ENCODE data around the gene SMIM35.
"Not testable (repeated sequence)": the region's sequence is repeated elsewhere in the genome, so short reads cannot be mapped to it uniquely, and the experiment has no call there.

The SMIM35 gene

DNA sequence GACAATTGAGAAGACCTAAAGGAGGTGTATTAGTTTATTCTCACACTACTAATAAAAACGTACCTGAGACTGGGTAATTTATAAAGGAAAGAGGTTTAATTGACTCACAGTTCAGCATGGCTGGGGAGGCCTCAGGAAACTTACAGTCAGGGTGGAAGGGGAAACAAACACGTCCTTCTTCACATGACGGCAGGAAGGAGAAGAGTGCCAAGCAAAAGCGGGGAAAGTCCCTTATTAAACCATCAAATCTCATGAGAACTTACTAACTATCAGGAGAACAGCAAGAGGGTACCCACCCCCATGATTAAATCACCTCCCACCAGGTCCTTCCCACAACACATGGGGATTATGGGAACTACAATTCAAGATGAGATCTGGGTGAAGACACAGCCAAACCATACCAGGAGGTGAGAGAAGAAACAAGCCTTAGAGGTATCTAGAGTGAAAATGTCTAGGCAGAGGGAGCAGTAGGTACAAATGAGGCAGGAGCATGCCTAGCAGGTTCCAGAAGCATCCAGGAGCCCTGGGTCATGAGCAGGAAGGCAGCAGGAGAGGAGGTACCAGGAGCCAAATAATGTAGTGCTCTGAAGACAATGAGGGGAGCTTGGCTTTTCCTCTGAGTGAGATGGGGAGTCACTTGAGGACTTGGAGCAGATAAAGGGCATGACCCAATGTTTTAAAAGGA is 69.0 kb downstream of the SMIM35 start:
- no peak for DNase-seq

DNA sequence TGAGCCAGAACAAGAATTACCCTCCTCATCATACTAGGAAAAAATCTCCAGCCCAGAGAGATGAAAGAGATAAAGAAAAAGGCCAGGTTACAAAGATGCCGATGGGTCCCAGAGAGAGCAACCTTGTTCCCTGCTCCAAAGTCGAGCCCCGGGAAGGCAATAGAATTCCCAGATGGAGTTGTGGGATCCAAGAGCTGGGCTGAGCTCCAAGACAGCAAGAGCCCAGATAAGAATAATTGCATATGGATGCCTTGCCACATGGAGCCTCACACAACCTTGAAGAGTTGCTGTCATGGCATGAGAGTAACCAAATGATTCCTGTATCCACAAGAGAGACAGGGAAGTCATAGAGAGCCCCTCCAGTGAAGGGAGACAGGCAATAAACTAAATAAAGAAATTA is 69.7 kb downstream of the SMIM35 start:
- no peak for DNase-seq

DNA sequence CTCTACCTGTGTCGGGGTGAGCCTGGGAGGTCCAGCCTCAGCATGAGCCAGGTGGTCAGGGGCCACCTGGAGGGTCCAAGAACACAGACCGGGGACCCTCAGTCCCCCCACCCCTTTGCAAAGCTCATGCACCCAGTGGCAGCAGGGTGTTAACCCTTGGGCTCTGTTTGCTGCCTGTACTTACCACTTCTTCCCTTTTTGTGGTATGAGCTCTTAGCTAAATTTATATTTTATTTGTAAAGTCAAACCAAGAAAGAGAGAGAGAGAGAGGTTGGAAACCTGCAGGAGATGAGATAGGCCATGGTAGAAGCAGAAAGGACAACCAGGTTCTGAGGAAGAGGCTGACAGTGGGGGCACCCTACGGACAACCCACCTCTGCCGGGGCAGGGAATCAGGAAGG is 70.7 kb downstream of the SMIM35 start:
- no peak for DNase-seq

DNA sequence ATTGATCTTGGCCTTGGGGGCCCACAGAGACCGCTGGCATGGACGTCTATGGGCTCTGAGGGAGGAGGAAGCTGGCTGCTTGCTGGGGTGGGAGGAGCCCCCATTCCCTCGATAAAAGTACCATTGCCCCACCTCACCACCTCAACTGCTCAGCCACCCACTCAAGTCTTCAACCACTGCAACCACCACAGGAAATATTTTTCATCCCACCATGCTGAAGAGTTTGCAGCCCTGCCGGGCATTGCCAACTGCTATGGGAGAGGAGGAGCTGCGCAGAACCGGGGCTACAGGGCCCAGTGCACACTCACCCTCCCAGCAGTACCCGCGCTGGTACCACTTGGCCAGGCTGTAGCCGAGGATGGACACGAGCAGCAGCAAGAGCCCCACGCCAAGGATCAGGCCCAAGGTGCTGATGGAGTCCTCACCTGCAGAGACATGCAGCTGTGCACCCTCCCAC is 71.3 kb downstream of the SMIM35 start:
- DNase-seq = no peak

DNA sequence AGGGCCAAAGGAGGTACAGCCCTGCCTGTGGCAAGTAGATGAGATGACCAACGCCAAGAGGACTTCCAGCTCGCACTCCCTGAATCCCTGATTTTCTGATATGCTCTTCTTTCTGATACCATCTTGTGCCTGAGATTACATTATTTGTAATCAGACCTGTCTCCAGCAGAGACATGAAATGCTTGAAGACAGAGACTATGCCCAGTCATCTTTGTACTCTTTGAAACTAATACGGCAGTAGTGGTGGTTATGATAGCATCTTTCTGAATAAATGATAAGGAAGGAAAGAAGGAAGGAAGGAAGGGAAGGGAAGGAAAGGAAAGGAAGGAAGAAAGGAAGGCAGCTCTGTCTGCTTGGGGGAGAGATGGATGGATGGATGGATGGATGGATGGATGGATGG is 72.7 kb downstream of the SMIM35 start:
- DNase-seq = no peak

DNA sequence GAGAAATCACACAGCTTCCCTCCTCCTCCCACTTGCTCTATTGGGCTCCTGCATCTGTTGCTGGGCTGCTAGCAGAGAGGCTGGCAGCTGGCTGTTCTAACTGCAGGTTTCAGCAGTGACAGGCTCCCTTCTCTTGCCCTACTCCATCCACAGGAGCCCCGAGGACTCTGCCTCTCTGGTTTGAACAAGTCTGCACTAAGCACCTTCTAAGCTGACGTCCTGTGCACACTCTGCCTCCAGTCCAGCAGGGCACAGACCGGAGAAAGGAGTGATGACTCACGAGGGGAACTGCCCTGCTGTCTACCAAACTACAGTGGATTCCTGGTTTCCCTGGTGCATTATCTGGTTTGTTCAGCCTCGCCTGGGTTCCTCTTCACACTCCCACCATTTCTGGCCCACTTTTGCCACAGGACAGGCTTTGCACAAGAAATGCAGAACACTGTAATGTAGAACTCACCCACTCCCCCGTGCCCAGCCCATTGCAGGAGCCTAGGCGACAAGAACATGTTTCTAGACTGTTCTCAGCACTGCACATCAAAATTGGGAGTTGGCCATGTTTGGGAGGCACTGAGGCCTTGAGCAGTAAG is 74.6 kb downstream of the SMIM35 start:
- no peak for DNase-seq

DNA sequence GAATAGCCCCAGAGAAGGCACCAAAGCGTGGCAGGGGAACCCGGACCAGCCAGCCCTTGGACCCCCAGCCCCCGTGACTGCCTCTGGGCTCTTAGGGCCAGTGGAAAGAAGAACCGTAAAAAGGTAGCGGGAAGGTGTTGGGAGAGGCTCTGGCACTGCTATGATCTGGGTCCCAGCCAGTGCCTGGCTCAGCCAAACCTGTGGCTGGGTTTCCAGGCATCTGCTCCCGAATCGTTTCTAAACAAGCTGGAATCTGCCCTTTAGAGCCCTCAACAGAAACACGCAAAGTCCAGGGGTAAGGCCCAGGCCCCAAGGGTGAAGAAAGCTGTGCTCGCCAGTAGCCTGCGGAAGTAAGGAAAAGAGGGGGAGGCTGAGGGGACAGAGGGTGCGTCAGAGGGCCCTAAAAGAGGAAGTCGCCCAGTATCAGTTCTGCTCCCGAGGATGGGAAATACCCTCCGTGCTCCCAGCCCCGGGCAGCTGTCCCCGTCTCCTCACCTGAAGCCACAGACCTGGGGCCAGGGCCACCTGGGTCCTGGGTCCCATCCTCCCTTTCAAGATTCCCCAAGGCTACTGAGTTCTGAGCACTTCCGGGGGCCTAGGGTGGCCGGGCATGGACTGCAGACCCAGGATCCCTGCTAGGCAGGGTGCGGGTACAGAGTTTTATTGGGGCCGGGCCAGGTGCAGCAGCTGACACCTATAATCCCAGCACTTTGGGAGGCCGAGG is 75.9 kb downstream of the SMIM35 start:
- DNase-seq = no peak

DNA sequence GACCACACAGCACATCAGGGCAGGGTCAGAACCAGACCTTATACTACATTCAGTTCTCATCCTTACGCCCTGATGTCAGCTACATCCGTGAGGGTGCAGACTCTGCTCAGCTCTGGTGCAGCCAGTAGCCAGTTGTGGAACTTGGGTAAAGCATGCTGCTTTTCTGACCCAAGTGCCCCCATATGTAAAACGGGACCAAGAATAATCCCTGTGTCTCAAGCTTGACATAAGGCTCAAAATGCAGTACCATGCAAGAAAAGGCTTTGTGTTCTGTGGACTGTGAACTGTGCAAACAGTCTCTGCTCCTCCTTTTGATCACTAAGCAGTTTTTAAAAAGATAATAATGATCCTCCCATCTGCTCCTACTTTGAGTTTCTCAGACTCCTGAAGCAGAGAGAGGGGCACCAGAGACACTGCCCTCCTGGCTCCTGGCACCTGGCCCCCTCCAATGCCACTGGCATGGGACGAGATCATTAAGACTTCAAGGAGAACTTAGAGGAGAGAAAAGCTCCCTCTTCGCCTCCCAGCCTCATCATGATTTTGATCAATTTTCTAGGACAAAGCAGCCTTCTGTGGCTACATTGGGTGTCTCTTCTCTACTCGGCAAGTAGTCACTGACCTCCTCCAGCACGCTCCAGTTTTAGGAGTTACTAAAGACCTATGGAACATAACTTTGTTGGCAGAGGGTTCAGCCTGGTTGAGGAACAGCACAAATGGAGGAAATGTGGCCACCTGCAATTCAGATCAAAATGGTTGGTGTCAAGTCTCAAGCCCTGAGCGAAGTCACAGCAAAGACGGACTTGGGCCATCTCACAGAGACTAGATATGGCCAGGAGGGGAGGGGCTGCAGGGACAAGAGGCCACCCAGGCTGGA is 76.7 kb downstream of the SMIM35 start:
- no peak for DNase-seq

DNA sequence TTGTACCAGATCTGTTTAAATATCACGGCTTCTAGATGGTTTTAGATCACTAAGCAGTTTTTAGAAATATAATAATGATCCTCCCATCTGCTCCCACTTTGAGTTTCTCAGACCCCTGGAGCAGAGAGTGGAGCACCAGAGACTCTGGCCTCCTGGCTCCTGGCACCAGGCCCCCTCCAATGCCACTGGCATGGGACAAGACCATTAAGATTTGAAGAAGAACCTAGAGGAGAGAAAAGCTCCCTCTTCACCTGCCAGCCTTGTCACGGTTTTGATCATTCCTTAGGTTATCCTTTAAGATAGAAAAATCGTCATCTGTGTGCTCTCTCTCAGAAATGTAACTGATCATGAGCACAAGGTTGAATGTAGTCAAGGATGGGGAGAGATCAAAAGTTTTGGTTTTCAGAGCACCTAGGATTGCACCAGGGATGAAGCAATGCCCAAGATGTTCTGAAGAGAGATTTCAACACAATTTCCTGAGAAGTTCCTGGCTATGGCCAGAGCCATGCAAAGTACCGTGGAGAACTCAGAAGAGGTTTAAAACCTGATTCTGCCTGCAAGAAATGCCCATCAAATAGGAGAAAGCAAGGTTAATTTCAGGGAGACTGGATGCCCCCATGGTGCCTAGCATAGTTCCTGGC is 78.4 kb downstream of the SMIM35 start:
- no peak for DNase-seq

DNA sequence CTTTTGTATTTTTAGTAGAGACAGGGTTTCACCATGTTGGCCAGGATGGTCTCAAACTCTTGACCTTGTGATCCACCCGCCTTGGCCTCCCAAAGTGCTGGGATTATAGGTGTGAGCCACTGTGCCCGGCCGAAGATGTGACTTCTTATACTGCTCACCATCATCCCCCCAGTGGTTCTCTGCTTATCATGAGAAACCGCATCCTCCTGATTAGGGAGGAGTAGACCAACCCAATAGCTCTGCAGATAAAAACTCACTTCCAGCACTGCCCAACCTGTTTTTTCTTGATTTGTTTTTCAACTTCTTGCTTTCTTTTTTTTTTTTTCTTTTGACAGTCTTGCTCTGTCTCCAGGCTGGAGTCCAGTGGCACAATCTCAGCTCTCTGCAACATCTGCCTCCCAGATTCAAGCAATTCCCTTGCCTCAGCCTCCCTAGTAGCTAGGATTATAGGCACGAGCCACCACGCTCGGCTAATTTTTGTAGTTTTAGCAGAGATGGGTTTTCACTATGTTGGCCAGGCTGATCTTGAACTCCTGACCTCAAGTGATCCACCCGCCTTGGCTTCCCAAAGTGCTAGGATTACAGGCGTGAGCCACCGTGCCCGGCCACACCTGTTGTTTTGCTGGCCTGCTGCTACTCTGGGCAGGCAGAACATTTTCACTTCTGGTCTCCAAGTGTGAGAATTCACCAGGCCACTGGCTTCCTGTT is 79.0 kb downstream of the SMIM35 start:
- not testable (repeated sequence) for DNase-seq

DNA sequence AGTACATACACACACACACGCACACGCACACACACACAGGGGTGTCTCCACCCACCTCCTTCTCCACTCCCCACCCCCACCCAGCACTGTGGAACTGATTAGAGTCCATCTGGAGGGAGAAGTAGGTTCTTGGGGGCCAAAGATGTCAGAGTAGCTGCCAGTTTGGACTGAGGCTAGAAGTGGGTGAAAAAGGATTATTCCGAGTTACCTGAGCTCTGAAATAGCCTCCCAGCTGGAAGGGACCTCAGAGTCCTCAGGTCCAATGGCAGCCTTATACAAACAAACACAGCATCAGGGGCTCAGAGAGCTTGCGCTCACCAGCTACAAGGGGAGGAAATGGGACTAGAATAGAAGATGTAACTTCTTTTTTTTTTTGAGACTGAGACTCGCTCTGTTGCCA is 79.7 kb downstream of the SMIM35 start:
- DNase-seq = no peak

DNA sequence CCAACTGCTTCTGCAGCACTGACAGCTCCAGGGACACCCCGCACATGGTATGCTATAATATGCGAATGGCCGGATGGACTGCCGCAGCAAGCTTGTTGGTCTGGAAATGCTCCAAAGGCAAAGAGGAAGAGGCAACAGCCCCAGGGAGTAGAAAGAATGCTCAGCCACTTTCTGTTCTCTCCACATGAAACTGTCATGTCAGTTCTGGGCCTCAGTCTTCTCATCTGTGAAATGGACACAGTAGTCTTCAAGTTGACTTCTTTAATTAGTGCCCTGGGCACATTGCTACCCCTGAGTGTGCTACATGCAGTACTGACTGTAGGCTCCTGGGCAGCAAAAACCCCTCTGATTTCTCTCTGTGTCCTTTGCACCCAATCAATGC is 80.6 kb downstream of the SMIM35 start:
- no peak for DNase-seq

DNA sequence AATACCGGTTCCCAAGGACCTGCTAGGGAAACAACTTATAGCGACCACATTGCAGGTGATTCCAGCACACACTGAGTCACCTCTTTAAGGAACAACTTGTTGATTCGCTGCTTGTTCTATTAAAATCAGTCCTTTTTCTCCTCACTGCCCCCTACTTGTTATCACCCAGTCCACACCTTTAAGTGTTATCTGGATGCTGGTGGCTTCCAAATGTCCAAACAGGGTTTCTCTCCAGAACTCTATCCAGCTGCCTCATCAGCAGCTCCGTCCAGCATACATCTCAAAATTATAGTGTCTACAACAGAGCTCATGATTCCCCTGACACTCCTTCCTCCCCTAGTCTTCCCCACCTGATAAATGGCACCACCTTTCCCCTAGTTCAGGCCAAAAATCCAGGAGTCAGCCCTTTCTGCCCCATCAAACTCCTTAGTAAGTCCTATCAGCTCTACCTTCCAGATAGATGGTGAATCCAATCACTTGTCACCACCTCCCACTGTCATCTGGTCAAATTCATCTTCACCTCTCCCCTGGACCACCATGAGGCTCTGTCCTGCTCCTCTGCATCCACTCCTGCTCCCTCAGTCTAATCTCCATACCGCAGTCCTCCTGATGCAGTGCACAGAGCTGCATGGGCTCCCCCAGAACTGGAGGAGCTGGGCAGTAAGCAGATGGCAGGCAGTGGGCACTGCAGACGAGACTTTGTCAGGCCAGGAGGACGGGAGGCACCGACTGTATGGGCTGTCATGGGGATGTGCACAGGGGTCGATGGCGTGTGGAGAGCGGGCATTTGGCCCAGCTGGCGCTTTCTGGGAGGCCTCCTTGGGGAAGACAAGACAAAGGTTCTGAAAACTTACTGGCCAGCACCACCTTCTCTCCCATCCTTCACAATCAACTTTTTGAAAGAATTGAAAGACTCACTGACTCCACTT is 81.3 kb downstream of the SMIM35 start:
- no peak for DNase-seq

DNA sequence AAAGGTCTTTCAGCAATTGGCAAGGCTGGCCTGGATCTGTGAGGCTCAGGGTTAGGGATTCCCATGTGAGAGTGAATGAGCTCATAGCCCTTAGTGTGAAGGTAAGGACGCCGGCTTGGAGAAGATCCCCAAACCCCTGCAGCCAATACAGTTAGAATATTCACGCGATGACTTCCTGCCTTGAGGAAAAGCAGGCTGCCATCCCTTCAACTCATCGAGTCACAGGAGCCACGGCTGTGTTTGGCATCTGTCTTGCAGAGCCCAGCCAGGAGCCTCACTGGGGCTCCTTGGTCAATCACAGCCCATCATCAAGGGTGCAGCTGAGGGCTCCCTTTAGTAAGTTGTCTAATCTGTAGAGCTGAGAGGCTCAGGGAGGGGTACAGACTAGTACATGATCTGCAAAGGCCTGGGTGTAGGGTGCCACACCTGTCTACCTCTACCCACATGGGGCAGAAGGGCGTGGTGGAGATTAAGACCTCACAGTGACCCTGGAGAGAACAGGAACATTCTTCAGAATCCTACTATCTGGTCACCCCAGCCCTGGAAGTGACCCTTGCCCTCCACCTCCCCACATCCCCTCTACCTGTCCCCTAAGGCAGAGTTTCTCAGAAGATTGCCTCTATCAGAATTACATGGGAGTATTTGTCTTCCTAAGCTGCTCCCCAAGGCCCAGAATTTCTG is 82.1 kb downstream of the SMIM35 start:
- DNase-seq = no peak

DNA sequence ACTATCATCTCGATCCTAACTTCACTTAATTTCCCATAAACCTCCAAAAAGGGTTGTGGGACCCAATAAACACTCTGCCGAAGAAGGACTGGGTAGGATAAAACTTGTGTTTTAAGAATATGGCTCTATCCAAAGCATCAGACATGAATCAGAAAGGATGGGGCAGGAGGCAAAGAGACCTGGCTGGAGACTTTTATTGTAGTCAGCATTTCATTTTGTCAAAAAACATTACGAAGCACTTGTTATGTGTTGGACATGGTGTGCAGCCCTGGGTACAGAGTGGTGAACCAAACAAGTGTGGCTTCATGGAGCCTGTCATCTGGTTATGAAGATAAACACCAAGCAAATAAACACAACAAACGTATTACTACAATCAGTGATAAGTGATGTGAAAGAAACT is 83.3 kb downstream of the SMIM35 start:
- no peak for DNase-seq

DNA sequence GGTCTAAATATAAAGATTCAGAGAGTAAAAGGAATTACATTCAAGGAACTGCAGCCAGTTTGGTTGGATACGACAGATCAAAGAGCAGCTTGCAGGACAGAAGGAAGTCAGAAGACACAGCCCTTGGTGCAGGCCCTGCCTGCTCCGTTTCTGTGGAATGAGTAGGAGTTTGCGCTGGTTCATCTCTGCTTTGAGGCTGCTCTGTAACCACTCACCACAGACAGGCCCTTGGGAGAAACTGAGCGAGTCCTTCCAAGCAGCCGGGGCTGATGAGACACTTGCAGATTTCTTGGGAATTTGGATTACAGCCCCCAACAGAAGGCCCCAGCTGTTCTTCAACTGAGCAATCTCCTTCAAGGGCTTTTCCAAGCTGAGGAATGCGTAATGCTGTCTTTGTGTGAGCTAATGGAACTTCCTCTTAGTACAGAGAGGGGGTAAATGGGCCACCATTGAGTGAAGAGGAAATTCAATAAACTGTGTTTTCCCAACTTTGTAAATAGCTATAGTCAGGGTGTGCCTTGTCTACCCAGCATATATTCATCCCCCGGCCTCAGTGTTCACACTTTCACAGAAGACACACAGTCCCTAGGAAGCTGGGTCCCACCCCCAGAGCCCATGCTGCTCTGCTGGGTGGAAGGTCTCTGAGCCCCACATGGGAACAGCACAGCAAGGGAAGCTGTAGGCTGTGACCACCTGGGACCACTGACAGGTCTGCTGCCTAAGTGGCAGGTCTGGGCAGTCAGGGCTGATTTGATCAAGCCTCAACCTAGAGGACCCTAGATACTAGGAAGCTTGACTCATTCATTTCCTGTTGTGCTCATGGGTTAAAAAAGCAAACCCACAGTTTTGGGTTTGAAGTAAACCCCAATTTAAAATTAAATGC is 84.0 kb downstream of the SMIM35 start:
- DNase-seq = no peak

DNA sequence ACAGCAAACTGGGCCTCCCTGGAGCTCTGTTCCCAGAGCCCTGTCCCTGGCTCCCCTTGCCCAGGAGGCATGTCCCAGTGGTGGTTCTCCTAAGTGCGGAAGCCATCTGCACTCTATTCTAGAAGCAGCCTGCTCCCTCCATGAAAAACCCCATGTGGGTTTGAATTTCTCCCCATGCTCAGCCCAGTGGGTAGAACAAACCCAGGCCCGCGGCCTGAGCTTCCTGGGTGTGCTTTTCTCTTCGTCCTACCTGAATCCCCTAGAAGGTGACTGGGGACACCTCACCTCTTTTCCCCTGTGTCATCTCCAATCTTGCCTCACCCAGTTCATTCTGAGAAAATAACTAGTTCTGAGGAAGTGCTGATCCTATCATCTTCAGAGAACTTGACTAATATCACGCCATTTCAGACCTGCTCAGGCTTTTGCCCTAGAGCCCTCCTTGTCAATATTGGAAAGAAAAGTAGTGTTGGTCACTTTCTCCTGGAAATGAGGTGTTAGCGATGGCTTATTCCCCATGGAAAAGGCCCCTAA is 84.7 kb downstream of the SMIM35 start:
- DNase-seq = no peak

DNA sequence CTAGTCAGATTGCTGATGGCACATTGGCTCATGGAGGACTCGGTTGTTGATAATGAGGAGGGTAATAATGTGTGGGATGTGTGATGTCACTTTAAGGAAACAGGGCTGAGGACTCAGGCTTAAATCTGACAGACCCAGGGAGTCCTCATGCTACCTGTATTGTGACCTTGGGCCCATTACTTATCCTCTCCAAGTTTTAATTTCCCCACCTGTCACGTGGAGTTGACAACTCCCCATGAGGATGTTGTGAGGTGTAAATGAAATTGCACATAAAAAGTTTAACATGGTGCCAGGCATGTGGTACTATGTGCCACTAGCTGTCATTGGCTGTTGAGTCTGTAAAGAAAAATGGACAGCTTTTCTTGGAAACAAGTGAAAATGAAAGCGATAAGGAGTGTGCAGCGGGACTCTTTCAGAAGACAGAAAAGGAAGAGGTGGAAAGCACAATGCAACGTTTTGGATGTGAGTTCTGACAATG is 85.2 kb downstream of the SMIM35 start:
- DNase-seq = no peak

DNA sequence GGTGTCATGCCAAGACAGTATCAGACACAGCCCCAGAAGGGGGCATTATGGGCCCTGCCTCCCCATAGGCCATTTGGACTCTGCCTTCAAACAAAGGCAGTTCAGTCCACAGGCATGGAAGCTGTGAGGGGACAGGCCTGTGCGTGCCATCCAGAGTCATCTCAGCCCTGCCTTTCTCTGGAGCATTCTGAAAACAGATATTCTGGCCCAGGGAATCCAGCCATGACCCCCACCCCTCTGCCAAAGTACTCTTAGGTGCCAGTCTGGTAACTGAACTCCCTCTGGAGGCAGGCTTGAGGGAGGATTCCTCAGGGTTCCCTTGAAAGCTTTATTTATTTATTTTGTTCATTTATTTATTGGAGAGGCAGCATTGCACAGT is 85.9 kb downstream of the SMIM35 start:
- DNase-seq = no peak
